Measurements from ENCODE around the gene NAB2.

- TF ChIP-seq CTCF (tag by site-specific recombination; IDR thresholded peaks at IDR 0.05) (no peak), ATF2 (tag by site-specific recombination; IDR thresholded peaks at IDR 0.05; ENCODE audit: low read depth) (no peak)
Observed at GRCh38 chr12:57066245-57066644, 22.7 kb upstream of the NAB2 start.
